ENCODE results near the gene HPCAL1. TPM values are rescaled to one million over a fixed set of nuclear protein-coding genes. Genes with fewer than 3 reads are reported as not detected.

The HPCAL1 gene
- total RNA-seq, 2 donors from 2014 or later, result 41.0 to 66.3 TPM

DNA sequence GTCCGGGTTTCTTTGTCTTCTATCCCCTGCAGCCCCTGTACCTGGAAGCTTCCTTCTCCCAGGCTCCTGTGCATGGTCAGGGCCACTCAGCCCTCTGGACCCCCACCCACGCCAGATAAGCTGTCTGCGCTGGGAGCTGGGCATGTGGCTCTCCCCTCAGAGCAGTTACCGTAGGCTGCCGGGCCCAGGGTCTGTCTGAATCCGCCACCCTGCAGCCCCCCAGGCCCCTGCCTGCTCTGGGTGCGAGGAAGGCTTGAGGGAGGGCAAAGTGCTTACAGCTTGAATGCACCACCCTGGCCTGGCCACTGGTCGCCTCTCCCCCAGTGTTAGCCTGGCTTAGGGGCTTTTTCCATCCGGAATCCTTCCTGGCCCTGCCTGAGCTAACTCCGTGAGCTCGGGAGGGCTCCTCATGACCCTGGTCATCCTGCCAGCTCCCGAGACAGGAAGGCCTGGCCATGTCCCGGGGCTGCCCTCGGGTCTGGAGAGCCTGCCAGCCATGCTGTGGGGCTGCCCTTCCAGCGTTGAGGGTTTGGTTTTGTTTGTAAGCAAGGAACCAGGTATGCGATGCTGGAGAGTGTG, 94.7 kb downstream of the HPCAL1 start:
- H3K27me3 ChIP-seq, result no peaks in the 10 kb centered on the region
- no peak overlapping the region for H3K27ac ChIP-seq
- no peaks in the 10 kb centered on the region for H3K36me3 ChIP-seq (replicated peaks in 1 of 2; ENCODE audit: insufficient read depth in 1 of 2, low read depth in 2 of 2)
- WGBS, 2 donors, result 83 to 90% methylated on average over 10 to 11 of the region's 16 CpGs
- H3K4me1 ChIP-seq, result peaks cover 15% of the 10 kb centered on the region
- H3K9me3 ChIP-seq, result no peaks in the 10 kb centered on the region
- intact Hi-C loops (cut with DNase I), result no loop called here
- no peak for DNase-seq
- no peak for ATAC-seq
- H3K4me3 ChIP-seq, result no peak overlapping the region
- TF ChIP-seq, protein P1, sequence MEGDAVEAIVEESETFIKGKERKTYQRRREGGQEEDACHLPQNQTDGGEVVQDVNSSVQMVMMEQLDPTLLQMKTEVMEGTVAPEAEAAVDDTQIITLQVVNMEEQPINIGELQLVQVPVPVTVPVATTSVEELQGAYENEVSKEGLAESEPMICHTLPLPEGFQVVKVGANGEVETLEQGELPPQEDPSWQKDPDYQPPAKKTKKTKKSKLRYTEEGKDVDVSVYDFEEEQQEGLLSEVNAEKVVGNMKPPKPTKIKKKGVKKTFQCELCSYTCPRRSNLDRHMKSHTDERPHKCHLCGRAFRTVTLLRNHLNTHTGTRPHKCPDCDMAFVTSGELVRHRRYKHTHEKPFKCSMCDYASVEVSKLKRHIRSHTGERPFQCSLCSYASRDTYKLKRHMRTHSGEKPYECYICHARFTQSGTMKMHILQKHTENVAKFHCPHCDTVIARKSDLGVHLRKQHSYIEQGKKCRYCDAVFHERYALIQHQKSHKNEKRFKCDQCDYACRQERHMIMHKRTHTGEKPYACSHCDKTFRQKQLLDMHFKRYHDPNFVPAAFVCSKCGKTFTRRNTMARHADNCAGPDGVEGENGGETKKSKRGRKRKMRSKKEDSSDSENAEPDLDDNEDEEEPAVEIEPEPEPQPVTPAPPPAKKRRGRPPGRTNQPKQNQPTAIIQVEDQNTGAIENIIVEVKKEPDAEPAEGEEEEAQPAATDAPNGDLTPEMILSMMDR (IDR thresholded peaks at IDR 0.05), result no peak
- TF ChIP-seq POLR2A (IDR thresholded peaks at IDR 0.05), result no peak

DNA sequence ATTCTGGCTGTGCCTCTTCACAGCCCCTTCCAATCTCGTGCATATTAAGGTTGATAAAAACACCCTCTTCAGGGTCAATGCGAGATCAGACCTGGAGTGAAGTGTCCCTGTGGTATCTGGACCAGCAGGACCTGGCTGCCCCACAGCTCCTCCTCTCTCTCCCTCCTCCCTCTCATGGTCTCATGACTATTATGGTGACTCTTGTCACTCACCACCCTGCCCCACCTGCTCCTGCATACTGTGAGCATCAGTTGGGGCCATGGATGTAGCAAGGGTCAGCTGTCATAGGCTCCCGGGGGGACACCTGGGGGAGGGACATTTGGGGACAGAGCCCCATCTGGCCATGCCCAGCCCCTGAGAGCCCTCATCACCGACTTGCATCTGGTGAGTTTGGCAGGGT, 95.2 kb downstream of the HPCAL1 start:
- peaks cover 10% of the 10 kb centered on the region for H3K4me1 ChIP-seq
- ATAC-seq (no peak), DNase-seq (no peak)
- no peak overlapping the region for H3K27ac ChIP-seq
- H3K4me3 ChIP-seq, result no peak overlapping the region
- WGBS, 2 donors, result 65 to 70% methylated on average over 4 of the region's 4 CpGs
- TF ChIP-seq, protein P1 (IDR thresholded peaks at IDR 0.05), result no peak
- no peak for TF ChIP-seq POLR2A (IDR thresholded peaks at IDR 0.05)
- H3K36me3 ChIP-seq (replicated peaks in 1 of 2; ENCODE audit: insufficient read depth in 1 of 2, low read depth in 2 of 2), result no peaks in the 10 kb centered on the region
- intact Hi-C loops (cut with DNase I), result no loop called here
- no peaks in the 10 kb centered on the region for H3K27me3 ChIP-seq
- no peaks in the 10 kb centered on the region for H3K9me3 ChIP-seq

- H3K4me3 ChIP-seq, result no peak overlapping the region
- intact Hi-C loops (cut with DNase I), result no loop called here
- peaks cover 6% of the 10 kb centered on the region for H3K4me1 ChIP-seq
- H3K27me3 ChIP-seq, result no peaks in the 10 kb centered on the region
- TF ChIP-seq POLR2A (IDR thresholded peaks at IDR 0.05), result no peak
- TF ChIP-seq, protein P1 (IDR thresholded peaks at IDR 0.05), result no peak
- H3K27ac ChIP-seq, result peak overlapping the region in 1 of 4 donors; percentile 6
- ATAC-seq, result no peak
- DNase-seq, result peak in 1 of 4 donors; percentile 34
- 81 to 88% methylated on average over 11 to 14 of the region's 14 CpGs for WGBS, 2 donors
- H3K9me3 ChIP-seq, result no peaks in the 10 kb centered on the region
- H3K36me3 ChIP-seq (replicated peaks in 1 of 2; ENCODE audit: insufficient read depth in 1 of 2, low read depth in 2 of 2), result no peaks in the 10 kb centered on the region
Observed at GRCh38 chr2:10398496-10398895, 95.8 kb downstream of the HPCAL1 start.

DNA sequence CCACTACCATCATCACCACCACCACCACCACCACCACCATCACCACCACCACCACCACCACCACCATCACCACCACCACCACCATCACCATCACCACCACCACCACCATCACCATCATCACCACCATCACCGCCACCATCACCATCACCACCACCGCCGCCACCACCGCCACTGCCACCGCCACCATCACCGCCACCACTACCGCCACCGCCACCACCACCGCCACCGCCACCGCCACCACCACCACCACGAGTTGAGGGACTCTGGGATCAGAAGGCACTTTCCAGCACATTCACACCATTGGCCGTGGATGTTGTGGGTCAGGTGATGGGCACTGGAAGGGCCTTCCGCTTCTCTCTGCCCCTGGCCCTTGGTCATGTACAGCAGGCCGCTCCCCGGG, 96.7 kb downstream of the HPCAL1 start:
- H3K27me3 ChIP-seq, result no peaks in the 10 kb centered on the region
- H3K4me3 ChIP-seq, result no peak overlapping the region
- H3K36me3 ChIP-seq (replicated peaks in 1 of 2; ENCODE audit: insufficient read depth in 1 of 2, low read depth in 2 of 2), result no peaks in the 10 kb centered on the region
- intact Hi-C loops (cut with DNase I), result no loop called here
- WGBS, 2 donors, result 38 to 97% methylated on average over 7 to 8 of the region's 16 CpGs
- no peak overlapping the region for H3K27ac ChIP-seq
- no peaks in the 10 kb centered on the region for H3K9me3 ChIP-seq
- ATAC-seq (no peak), DNase-seq (no peak)
- TF ChIP-seq POLR2A (IDR thresholded peaks at IDR 0.05), result no peak
- TF ChIP-seq, protein P1 (IDR thresholded peaks at IDR 0.05), result no peak
- H3K4me1 ChIP-seq, result peaks cover 6% of the 10 kb centered on the region

- DNase-seq (no peak), ATAC-seq (no peak)
- Histone ChIP-seq H3K27me3 (no peaks in the 10 kb centered on the region), H3K4me3 (no peak overlapping the region), H3K9me3 (no peaks in the 10 kb centered on the region), H3K27ac (peak overlapping the region in 3 of 4 donors; percentile 5 to 31 (median 28)), H3K4me1 (peaks cover 9% of the 10 kb centered on the region), H3K36me3 (replicated peaks in 1 of 2; ENCODE audit: insufficient read depth in 1 of 2, low read depth in 2 of 2) (no peaks in the 10 kb centered on the region)
- 87 to 88% methylated on average over 5 to 14 of the region's 14 CpGs for WGBS, 2 donors
- TF ChIP-seq, protein P1 (IDR thresholded peaks at IDR 0.05), result no peak
- no peak for TF ChIP-seq POLR2A (IDR thresholded peaks at IDR 0.05)
- intact Hi-C loops (cut with DNase I), result no loop called here
Observed at GRCh38 chr2:10400002-10400401, 97.3 kb downstream of the HPCAL1 start.

Measured in body of pancreas (tissue), 4 donors.